NOMO-1 (cell line): ENCODE measurements around the gene ODF2L.
"Not testable (repeated sequence)": the region's sequence is repeated elsewhere in the genome, so short reads cannot be mapped to it uniquely, and the experiment has no call there.

Experiments
- DNase-seq, 2 experiments: peaks; one replicate each; lab custom pipeline; 2025; ENCODE audit not compliant: unreplicated experiment in 2 of 2; lab: John Stamatoyannopoulos, UW

Gene ODF2L

GRCh38 chr1:86387916-86388627 lies 8.1 kb downstream of the ODF2L start:
- no peak for DNase-seq

- DNase-seq: peak in 1 of 2 experiments; percentile 4
These were observed 13.2 kb downstream of the ODF2L start for GRCh38 chr1:86382878-86383277.

- DNase-seq: no peak
These were observed 14.9 kb downstream of the ODF2L start for GRCh38 chr1:86381223-86381622.

GRCh38 chr1:86380257-86380861 lies 15.8 kb downstream of the ODF2L start:
- DNase-seq: peak; percentile 5 to 55

GRCh38 chr1:86378813-86379212 lies 17.3 kb downstream of the ODF2L start:
- DNase-seq: no peak

GRCh38 chr1:86377341-86377740 lies 18.8 kb downstream of the ODF2L start:
- DNase-seq: no peak

GRCh38 chr1:86375688-86376087 lies 20.4 kb downstream of the ODF2L start:
- no peak for DNase-seq

- no peak for DNase-seq
These were observed 25.5 kb downstream of the ODF2L start for GRCh38 chr1:86370601-86371022.

GRCh38 chr1:86365896-86366295 lies 30.2 kb downstream of the ODF2L start:
- DNase-seq: peak; percentile 86 to 91

GRCh38 chr1:86362807-86363206 lies 33.3 kb downstream of the ODF2L start:
- no peak for DNase-seq

GRCh38 chr1:86357796-86358195 lies 38.3 kb downstream of the ODF2L start:
- DNase-seq: no peak

- DNase-seq: peak in 1 of 2 experiments; percentile 20
These were observed 39.9 kb downstream of the ODF2L start for GRCh38 chr1:86356247-86356646.

- DNase-seq: no peak
These were observed 44.0 kb downstream of the ODF2L start for GRCh38 chr1:86352086-86352485.

GRCh38 chr1:86350230-86350629 lies 45.9 kb downstream of the ODF2L start:
- DNase-seq: not testable (repeated sequence)

- no peak for DNase-seq
These were observed 49.7 kb downstream of the ODF2L start for GRCh38 chr1:86346388-86346787.

GRCh38 chr1:86345042-86345441 lies 51.1 kb downstream of the ODF2L start:
- no peak for DNase-seq

- DNase-seq: no peak
These were observed 56.2 kb downstream of the ODF2L start for GRCh38 chr1:86339906-86340305.

GRCh38 chr1:86339014-86339812 lies 56.9 kb downstream of the ODF2L start:
- peak; percentile 76 to 94 for DNase-seq

- DNase-seq: no peak
These were observed 60.2 kb downstream of the ODF2L start for GRCh38 chr1:86335916-86336315.

GRCh38 chr1:86325264-86325663 lies 70.9 kb downstream of the ODF2L start:
- DNase-seq: peak in 1 of 2 experiments; percentile 32

- DNase-seq: peak; percentile 61 to 85
These were observed 71.8 kb downstream of the ODF2L start for GRCh38 chr1:86324130-86324822.
